ENCODE measurements around the gene GRAMD2A.

GRAMD2A gene

DNA sequence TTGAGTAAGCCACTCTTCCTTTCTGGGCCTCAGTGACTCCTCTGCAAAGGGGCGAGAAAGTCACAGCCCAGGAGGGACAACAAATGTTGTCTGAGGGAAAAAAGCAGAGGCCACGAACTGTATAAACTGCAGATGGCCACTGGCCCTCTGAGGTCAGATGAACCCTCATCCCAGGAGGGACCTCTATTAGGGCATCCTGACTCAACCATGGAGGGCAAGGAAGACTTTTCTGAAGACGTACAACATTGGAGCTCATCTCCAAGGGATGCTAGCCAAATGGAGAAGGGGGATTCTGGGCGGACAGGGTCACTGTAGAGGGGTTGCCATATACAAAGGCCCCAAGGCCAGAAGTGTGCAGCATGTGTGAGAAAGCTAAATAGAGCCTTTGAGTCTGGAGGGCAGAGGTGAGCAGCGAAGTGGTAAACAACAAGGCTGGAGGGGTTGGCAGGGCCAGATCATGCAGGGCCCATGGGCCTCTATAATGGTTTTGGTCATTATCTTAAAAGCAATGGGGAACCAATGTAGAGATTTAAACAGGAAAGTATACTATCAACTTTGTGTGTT, 16.7 kb downstream of the GRAMD2A start:
- no peak overlapping the region for H3K27ac ChIP-seq (ENCODE audit: extremely low read depth, low read depth, low read length)
- no peaks in the 10 kb centered on the region for H3K36me3 ChIP-seq (ENCODE audit: control insufficient read depth in 2 of 2, insufficient read depth in 1 of 2, low read length in 2 of 2)
- H3K4me3 ChIP-seq (ENCODE audit: low read depth, low read length): no peak overlapping the region
- H3K9me3 ChIP-seq (ENCODE audit: control insufficient read depth, insufficient read depth, low read depth, low read length): no peaks in the 10 kb centered on the region
- no peak for TF ChIP-seq ZFP37 (tag by site-specific recombination; IDR thresholded peaks at IDR 0.05)
- TF ChIP-seq ZIC2 (tag by site-specific recombination; IDR thresholded peaks at IDR 0.05): no peak
- no peak for TF ChIP-seq ZNF785 (tag by site-specific recombination; IDR thresholded peaks at IDR 0.05)
- no peak for TF ChIP-seq MYNN (tag by site-specific recombination; IDR thresholded peaks at IDR 0.05; ENCODE audit: borderline replicate concordance)
- TF ChIP-seq, protein P1, sequence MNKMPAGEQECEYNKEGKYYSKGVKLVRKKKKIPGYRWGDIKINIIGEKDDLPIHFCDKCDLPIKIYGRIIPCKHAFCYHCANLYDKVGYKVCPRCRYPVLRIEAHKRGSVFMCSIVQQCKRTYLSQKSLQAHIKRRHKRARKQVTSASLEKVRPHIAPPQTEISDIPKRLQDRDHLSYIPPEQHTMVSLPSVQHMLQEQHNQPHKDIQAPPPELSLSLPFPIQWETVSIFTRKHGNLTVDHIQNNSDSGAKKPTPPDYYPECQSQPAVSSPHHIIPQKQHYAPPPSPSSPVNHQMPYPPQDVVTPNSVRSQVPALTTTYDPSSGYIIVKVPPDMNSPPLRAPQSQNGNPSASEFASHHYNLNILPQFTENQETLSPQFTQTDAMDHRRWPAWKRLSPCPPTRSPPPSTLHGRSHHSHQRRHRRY (tag by site-specific recombination; IDR thresholded peaks at IDR 0.05): no peak
- no peak for TF ChIP-seq GLI4 (tag by site-specific recombination; IDR thresholded peaks at IDR 0.05)
- H3K4me1 ChIP-seq (ENCODE audit: control insufficient read depth, insufficient read depth, low read length): peaks cover 9% of the 10 kb centered on the region
- ChIA-PET POLR2A (no interaction called here), CTCF (interaction anchor here (0.7 kb wide), 1 partner anchor 428 kb away, joined by 3 read pairs; no protein-coding TSS in a partner anchor)

DNA sequence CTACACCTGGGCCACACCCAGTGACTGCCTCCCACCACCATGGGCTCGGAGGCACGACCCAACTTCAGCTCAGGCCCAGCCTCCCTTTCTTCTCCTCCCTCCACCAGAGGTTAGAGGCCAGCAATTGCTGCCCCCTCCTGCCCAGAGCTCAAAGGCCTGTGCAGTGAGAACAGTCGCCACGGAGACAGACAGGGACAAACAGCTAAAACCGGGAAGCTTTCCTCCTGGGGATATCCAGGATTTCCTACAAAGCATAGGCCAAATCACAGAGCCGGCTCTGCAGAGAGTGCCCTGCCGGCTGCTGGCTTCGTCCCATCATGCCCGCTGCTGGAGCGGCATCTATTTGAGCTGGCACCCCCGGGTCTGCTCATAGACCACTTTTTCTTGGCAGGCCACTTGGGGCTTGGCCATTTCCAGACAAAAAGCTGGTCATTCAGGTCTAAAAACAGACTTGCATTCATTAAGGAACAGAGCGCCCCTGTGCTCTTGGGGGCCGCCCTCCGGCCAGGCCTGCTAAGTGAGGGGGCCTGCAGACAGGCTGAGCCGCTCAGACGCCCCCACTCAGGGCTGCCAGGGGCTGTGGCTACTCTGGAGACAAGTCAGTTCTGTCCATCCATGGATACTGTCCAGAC, 17.5 kb downstream of the GRAMD2A start:
- Histone ChIP-seq H3K9me3 (ENCODE audit: control insufficient read depth, insufficient read depth, low read depth, low read length) (no peaks in the 10 kb centered on the region), H3K27ac (ENCODE audit: extremely low read depth, low read depth, low read length) (no peak overlapping the region), H3K4me1 (ENCODE audit: control insufficient read depth, insufficient read depth, low read length) (peaks cover 9% of the 10 kb centered on the region), H3K4me3 (ENCODE audit: low read depth, low read length) (no peak overlapping the region), H3K36me3 (ENCODE audit: control insufficient read depth in 2 of 2, insufficient read depth in 1 of 2, low read length in 2 of 2) (no peaks in the 10 kb centered on the region)
- CTCF ChIA-PET: interaction anchor here (1.4 kb wide), 1 partner anchor 23 kb away, joined by 4 read pairs; no protein-coding TSS in a partner anchor
- TF ChIP-seq ZIC2 (tag by site-specific recombination; IDR thresholded peaks at IDR 0.05) (no peak), ZFP3 (tag by site-specific recombination; IDR thresholded peaks at IDR 0.05; ENCODE audit: low read depth) (no peak), ZNF624 (tag by site-specific recombination; IDR thresholded peaks at IDR 0.05) (no peak), ZBTB48 (tag by site-specific recombination; IDR thresholded peaks at IDR 0.05) (no peak), OVOL3 (tag by site-specific recombination; IDR thresholded peaks at IDR 0.05) (no peak), ZNF600 (tag by site-specific recombination; IDR thresholded peaks at IDR 0.05) (no peak), MZF1 (tag by site-specific recombination; IDR thresholded peaks at IDR 0.05; ENCODE audit: borderline replicate concordance) (no peak), SCRT1 (tag by site-specific recombination; IDR thresholded peaks at IDR 0.05; ENCODE audit: borderline replicate concordance) (no peak), ZNF777 (tag by site-specific recombination; IDR thresholded peaks at IDR 0.05; ENCODE audit: borderline replicate concordance) (no peak)
- TF ChIP-seq, protein P2, sequence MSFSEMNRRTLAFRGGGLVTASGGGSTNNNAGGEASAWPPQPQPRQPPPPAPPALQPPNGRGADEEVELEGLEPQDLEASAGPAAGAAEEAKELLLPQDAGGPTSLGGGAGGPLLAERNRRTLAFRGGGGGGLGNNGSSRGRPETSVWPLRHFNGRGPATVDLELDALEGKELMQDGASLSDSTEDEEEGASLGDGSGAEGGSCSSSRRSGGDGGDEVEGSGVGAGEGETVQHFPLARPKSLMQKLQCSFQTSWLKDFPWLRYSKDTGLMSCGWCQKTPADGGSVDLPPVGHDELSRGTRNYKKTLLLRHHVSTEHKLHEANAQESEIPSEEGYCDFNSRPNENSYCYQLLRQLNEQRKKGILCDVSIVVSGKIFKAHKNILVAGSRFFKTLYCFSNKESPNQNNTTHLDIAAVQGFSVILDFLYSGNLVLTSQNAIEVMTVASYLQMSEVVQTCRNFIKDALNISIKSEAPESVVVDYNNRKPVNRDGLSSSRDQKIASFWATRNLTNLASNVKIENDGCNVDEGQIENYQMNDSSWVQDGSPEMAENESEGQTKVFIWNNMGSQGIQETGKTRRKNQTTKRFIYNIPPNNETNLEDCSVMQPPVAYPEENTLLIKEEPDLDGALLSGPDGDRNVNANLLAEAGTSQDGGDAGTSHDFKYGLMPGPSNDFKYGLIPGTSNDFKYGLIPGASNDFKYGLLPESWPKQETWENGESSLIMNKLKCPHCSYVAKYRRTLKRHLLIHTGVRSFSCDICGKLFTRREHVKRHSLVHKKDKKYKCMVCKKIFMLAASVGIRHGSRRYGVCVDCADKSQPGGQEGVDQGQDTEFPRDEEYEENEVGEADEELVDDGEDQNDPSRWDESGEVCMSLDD (tag by site-specific recombination; IDR thresholded peaks at IDR 0.05): no peak
- POLR2A ChIA-PET: no interaction called here

DNA sequence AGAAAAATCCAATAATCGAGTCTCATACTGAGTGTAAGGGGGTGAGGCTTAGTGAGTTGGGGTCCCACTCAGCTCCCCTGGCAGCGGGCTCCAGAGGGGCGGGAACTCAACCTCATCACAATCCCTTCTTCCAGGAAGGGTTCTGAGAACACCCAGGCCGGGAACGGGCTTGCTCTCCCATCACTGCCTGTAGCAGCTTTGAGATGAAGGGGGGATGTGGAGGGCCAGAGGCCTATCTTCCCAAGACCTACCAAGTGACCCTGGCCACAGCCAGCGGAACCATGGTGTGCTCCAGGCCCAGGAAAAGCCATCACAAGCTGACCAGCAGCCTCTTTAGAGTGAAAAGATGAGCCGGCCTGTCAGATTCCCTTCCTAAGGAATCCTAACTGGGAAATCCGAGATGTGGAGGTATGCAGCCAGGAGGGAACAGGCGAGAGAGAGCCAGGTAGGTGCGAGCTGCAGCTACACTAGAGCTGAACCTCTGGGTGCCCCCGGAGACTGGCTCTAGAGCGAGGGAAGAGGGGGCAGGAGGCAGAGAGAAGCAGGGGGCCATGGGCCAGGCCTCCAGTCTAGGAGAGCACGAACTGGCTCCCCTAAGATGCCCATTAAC, 18.5 kb downstream of the GRAMD2A start:
- no peaks in the 10 kb centered on the region for H3K36me3 ChIP-seq (ENCODE audit: control insufficient read depth in 2 of 2, insufficient read depth in 1 of 2, low read length in 2 of 2)
- ChIA-PET CTCF (interaction anchor here (0.6 to 1.4 kb wide), 2 partner anchors 22 to 42 kb away, joined by 3 to 4 read pairs; no protein-coding TSS in a partner anchor), POLR2A (no interaction called here)
- H3K4me1 ChIP-seq (ENCODE audit: control insufficient read depth, insufficient read depth, low read length): peaks cover 7% of the 10 kb centered on the region
- H3K27ac ChIP-seq (ENCODE audit: extremely low read depth, low read depth, low read length): no peak overlapping the region
- H3K4me3 ChIP-seq (ENCODE audit: low read depth, low read length): no peak overlapping the region
- TF ChIP-seq SALL2 (tag by site-specific recombination; IDR thresholded peaks at IDR 0.05; ENCODE audit: borderline replicate concordance): no peak
- H3K9me3 ChIP-seq (ENCODE audit: control insufficient read depth, insufficient read depth, low read depth, low read length): no peaks in the 10 kb centered on the region

All from HEK293 (cell line).